Peyer's patch (tissue), 4 donors: ENCODE measurements around the gene TSPOAP1.

Source experiments
- CTCF ChIP-seq, 6 experiments: fragments of 450-650 bp in 4 of 6; fragments of 200-600 bp in 2 of 6; sonication (generic) in 1 of 6; IDR thresholded peaks; one replicate each; pipeline ENCODE4 v1.5.1; 2017 to 2019; ENCODE audit warnings: antibody characterized with exemption in 6 of 6, mild to moderate bottlenecking in 3 of 6, moderate library complexity in 1 of 6
- POLR2A ChIP-seq, 2 donors: fragments of 450-650 bp; IDR thresholded peaks; one replicate each; pipeline ENCODE4 v1.5.1; 2017; ENCODE audit warnings: antibody characterized with exemption in 2 of 2, mild to moderate bottlenecking in 2 of 2, moderate library complexity in 2 of 2

- no peak for TF ChIP-seq POLR2A (IDR thresholded peaks at IDR 0.05)
- no peak for TF ChIP-seq CTCF (IDR thresholded peaks at IDR 0.05)
These were observed 23.0 kb downstream of the TSPOAP1 start for GRCh38 chr17:58305626-58306025.
